WTC11 (cell line): ENCODE results near the gene IRAK4. TPM values are rescaled to one million over a fixed set of nuclear protein-coding genes. Genes with fewer than 3 reads are reported as not detected.
A peak's percentile ranks its signal among the peaks of the same experiment; 100 is the strongest.

Source experiments
- ATAC-seq: fragments of 200-7000 bp; cut with Tn5 transposase; 2 replicates; pipeline ENCODE4 v1.10.0; 2021; ENCODE audit warnings: mild to moderate bottlenecking, moderate library complexity
- CTCF ChIA-PET: fragments of 300-600 bp; sonication (Branson Sonifier 250); formaldehyde crosslinking; loops from one replicate; lab custom pipeline; 2021; ENCODE audit warnings: antibody characterized with exemption; lab: Charles Lee
- POLR2A ChIA-PET: fragments of 350-600 bp; sonication (Branson Sonifier 250); formaldehyde crosslinking; loops from one replicate; lab custom pipeline; 2021; ENCODE audit warnings: antibody characterized with exemption; lab: Charles Lee
- DNase-seq: peaks from one replicate; pipeline ENCODE4 v3.0.0; 2021; ENCODE audit warnings: low spot score
- H3K27ac Mint-ChIP-seq: 2 replicates; pipeline ENCODE4 v1.8.0; 2021; ENCODE audit warnings: mixed read lengths
- H3K27me3 Mint-ChIP-seq: 2 replicates; pipeline ENCODE4 v1.8.0; 2021; ENCODE audit warnings: low read depth, mild to moderate bottlenecking, moderate library complexity, mixed read lengths
- H3K36me3 Mint-ChIP-seq: 2 replicates; pipeline ENCODE4 v1.8.0; 2021; ENCODE audit warnings: mixed read lengths
- H3K4me1 Mint-ChIP-seq: 2 replicates; pipeline ENCODE4 v1.8.0; 2022; ENCODE audit warnings: mixed read lengths
- H3K4me3 Mint-ChIP-seq: 2 replicates; pipeline ENCODE4 v1.8.0; 2021; ENCODE audit warnings: mild to moderate bottlenecking, moderate library complexity, mixed read lengths
- H3K9me3 Mint-ChIP-seq: 2 replicates; pipeline ENCODE4 v1.8.0; 2021; ENCODE audit warnings: mixed read lengths
- ATF3 ChIP-seq: sonication (generic); formaldehyde crosslinking; conservative IDR thresholded peaks from 2 replicates; pipeline ENCODE4 v1.8.1; 2022; ENCODE audit warnings: mild to moderate bottlenecking, missing genetic modification reagents
- CBFB ChIP-seq: sonication (generic); formaldehyde crosslinking; IDR thresholded peaks from 2 replicates; pipeline ENCODE4 v1.8.1; 2022; ENCODE audit warnings: mild to moderate bottlenecking, low read depth, missing genetic modification reagents
- EMX1 ChIP-seq: fragments of 250-450 bp; sonication (Bioruptor Pico); IDR thresholded peaks from 2 replicates; pipeline ENCODE4 v1.8.0; 2021; ENCODE audit warnings: mild to moderate bottlenecking
- GABPB1 ChIP-seq: sonication (generic); formaldehyde crosslinking; IDR thresholded peaks from 2 replicates; pipeline ENCODE4 v1.8.1; 2023; ENCODE audit warnings: mild to moderate bottlenecking, missing genetic modification reagents
- HMGXB4 ChIP-seq: sonication (generic); formaldehyde crosslinking; IDR thresholded peaks from 2 replicates; pipeline ENCODE4 v1.8.1; 2023; ENCODE audit warnings: mild to moderate bottlenecking, moderate library complexity, missing genetic modification reagents
- NFE2L1 ChIP-seq: sonication (generic); formaldehyde crosslinking; IDR thresholded peaks from 2 replicates; pipeline ENCODE4 v1.8.1; 2023; ENCODE audit warnings: missing genetic modification reagents
- RELA ChIP-seq: sonication (generic); formaldehyde crosslinking; IDR thresholded peaks from 2 replicates; pipeline ENCODE4 v1.8.1; 2022; ENCODE audit warnings: missing genetic modification reagents, mild to moderate bottlenecking, borderline replicate concordance
- SOX15 ChIP-seq: fragments of 250-450 bp; sonication (Bioruptor Pico); IDR thresholded peaks from 2 replicates; pipeline ENCODE4 v1.9.0; 2021; ENCODE audit warnings: mild to moderate bottlenecking
- USF1 ChIP-seq: sonication (generic); formaldehyde crosslinking; IDR thresholded peaks from 2 replicates; pipeline ENCODE4 v1.8.0; 2022; ENCODE audit warnings: mild to moderate bottlenecking, missing genetic modification reagents
- ZNF121 ChIP-seq: sonication (generic); formaldehyde crosslinking; IDR thresholded peaks from 2 replicates; pipeline ENCODE4 v1.8.0; 2023; ENCODE audit warnings: missing genetic modification reagents
- ZNF232 ChIP-seq: sonication (generic); formaldehyde crosslinking; IDR thresholded peaks from 2 replicates; pipeline ENCODE4 v1.8.0; 2022; ENCODE audit warnings: mild to moderate bottlenecking, missing genetic modification reagents
- ZNF263 ChIP-seq: sonication (generic); formaldehyde crosslinking; IDR thresholded peaks from 2 replicates; pipeline ENCODE4 v1.8.1; 2022; ENCODE audit warnings: low read depth, mild to moderate bottlenecking, moderate library complexity, missing genetic modification reagents
- ZNF396 ChIP-seq: fragments of 250-450 bp; sonication (Bioruptor Pico); IDR thresholded peaks from 2 replicates; pipeline ENCODE4 v1.8.0; 2021; ENCODE audit warnings: mild to moderate bottlenecking, moderate library complexity, borderline replicate concordance
- ZNF512 ChIP-seq: sonication (generic); formaldehyde crosslinking; IDR thresholded peaks from 2 replicates; pipeline ENCODE4 v1.8.1; 2022; ENCODE audit warnings: missing genetic modification reagents, borderline replicate concordance
- total RNA-seq: library from RNA; stranded (reverse); gene quantifications from 3 replicates; pipeline ENCODE4 v1.2.3, GENCODE V29; 2021
- TF ChIP-seq, protein P1 (sequence below): fragments of 200-600 bp; IDR thresholded peaks from 2 replicates; pipeline ENCODE4 v1.8.0; 2022; ENCODE audit warnings: antibody characterized with exemption
- TF ChIP-seq, protein P2 (sequence below): sonication (generic); formaldehyde crosslinking; IDR thresholded peaks from 2 replicates; pipeline ENCODE4 v1.8.0; 2023; ENCODE audit warnings: mild to moderate bottlenecking, missing genetic modification reagents
- TF ChIP-seq, protein P3 (sequence below): fragments of 250-450 bp; sonication (Bioruptor Pico); IDR thresholded peaks from 2 replicates; pipeline ENCODE4 v1.8.0; 2021; ENCODE audit warnings: mild to moderate bottlenecking

IRAK4 gene
- total RNA-seq, 1 experiment from 2014 or later: 6.5 TPM

DNA sequence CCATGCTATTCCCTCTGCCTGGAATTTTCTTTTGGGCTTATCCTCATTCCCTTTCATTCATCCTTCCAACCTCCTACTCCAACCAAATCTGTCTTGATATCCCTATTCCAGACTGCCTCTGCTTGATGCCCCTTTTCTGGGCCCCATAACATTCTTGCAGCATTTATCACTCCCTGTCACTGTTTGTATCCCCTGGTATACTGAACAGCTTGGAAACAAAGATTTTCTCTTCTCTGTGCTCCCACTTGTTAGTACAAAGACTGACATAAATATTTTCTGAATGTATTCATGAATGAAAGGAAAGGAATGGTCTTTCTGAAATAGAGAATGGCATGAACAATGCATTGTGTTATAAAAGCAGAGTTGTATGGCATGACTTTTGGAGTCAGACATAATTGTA lies 7.5 kb downstream of the IRAK4 start (continued):
- TF ChIP-seq ZNF121 (no peak), HMGXB4 (no peak), GABPB1 (CRISPR knock-in tag) (no peak), NFE2L1 (CRISPR knock-in tag) (no peak), USF1 (no peak), ATF3 (no peak), CBFB (CRISPR knock-in tag) (no peak), SOX15 (CRISPR knock-in tag) (no peak)

DNA sequence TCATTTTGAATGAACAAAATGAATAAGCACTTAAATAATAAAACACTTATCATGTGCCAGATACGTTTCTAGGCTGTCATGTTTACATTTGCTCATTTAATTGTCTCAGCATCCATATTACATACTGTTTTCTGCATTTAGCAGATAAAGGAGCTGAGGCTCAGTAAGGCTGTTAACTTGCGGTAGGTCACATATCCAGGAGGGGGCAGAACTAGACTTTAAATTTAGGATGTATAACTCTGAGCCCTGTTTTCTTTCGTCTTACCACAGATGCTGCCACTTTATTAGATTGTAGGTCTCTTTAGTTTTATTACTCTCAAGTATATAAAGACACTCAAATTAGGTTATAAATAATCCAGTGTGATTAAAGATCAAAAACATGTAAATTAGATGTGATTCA lies 17.7 kb downstream of the IRAK4 start:
- TF ChIP-seq, protein P1, sequence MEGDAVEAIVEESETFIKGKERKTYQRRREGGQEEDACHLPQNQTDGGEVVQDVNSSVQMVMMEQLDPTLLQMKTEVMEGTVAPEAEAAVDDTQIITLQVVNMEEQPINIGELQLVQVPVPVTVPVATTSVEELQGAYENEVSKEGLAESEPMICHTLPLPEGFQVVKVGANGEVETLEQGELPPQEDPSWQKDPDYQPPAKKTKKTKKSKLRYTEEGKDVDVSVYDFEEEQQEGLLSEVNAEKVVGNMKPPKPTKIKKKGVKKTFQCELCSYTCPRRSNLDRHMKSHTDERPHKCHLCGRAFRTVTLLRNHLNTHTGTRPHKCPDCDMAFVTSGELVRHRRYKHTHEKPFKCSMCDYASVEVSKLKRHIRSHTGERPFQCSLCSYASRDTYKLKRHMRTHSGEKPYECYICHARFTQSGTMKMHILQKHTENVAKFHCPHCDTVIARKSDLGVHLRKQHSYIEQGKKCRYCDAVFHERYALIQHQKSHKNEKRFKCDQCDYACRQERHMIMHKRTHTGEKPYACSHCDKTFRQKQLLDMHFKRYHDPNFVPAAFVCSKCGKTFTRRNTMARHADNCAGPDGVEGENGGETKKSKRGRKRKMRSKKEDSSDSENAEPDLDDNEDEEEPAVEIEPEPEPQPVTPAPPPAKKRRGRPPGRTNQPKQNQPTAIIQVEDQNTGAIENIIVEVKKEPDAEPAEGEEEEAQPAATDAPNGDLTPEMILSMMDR: peak; percentile 28; the same call in 1 of the 2 replicates
- TF ChIP-seq ZNF121 (no peak), ZNF232 (CRISPR knock-in tag) (no peak), ZNF512 (CRISPR knock-in tag) (no peak)
- DNase-seq (no peak), ATAC-seq (peak; percentile 84)
- Mint-ChIP-seq H3K27ac (no peak overlapping the region), H3K36me3 (peaks cover 5% of the 10 kb centered on the region), H3K4me1 (no peaks in the 10 kb centered on the region), H3K27me3 (no peaks in the 10 kb centered on the region), H3K9me3 (peaks cover 2% of the 10 kb centered on the region; the same call in 1 of the 2 replicates), H3K4me3 (no peak overlapping the region)
- CTCF ChIA-PET: interaction anchor here (0.6 to 3.6 kb wide), 6 partner anchors 8 to 106 kb away, joined by 3 to 64 read pairs (median 3); no protein-coding TSS in a partner anchor
- POLR2A ChIA-PET: no interaction called here

DNA sequence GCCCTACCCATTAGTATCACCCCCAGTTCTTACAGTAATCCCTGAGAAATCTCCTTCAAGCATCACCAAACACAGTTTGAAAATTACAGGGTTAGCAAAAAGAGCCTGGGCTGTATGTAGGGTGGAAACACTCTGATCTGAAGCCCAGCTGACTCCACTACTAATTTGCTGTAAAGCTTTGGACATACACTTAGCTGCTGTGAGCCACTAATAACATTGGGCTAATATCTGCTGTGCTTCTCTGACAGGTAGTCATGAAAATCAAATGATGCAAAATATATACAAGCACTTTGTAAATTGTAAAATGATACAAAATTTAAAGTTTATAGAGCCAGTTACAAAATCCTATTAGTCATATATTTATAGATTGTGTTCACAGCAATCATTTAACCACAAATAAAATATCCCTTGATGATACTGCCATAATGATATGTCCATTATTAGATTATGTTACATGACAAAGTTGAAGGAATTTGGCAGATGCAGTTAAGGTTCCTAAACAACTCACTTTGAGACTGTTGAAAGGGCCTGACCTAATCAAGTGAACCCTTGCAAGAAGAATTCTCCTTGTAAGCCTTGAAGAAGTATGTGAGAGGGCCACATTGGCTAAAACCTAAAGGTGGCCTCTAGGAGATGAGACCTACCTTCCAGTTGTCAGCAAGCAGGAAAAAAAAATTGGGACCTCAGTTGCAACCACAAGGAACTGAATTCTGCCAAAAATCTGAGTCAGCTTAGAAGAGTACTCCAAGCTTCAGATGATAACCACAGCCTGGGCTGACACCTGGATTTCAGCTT lies 28.3 kb downstream of the IRAK4 start:
- no peaks in the 10 kb centered on the region for H3K36me3 Mint-ChIP-seq
- TF ChIP-seq ZNF396 (CRISPR knock-in tag): no peak
- no peak for TF ChIP-seq RELA (CRISPR knock-in tag)
- TF ChIP-seq, protein P2, sequence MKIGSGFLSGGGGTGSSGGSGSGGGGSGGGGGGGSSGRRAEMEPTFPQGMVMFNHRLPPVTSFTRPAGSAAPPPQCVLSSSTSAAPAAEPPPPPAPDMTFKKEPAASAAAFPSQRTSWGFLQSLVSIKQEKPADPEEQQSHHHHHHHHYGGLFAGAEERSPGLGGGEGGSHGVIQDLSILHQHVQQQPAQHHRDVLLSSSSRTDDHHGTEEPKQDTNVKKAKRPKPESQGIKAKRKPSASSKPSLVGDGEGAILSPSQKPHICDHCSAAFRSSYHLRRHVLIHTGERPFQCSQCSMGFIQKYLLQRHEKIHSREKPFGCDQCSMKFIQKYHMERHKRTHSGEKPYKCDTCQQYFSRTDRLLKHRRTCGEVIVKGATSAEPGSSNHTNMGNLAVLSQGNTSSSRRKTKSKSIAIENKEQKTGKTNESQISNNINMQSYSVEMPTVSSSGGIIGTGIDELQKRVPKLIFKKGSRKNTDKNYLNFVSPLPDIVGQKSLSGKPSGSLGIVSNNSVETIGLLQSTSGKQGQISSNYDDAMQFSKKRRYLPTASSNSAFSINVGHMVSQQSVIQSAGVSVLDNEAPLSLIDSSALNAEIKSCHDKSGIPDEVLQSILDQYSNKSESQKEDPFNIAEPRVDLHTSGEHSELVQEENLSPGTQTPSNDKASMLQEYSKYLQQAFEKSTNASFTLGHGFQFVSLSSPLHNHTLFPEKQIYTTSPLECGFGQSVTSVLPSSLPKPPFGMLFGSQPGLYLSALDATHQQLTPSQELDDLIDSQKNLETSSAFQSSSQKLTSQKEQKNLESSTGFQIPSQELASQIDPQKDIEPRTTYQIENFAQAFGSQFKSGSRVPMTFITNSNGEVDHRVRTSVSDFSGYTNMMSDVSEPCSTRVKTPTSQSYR (CRISPR knock-in tag): no peak
- TF ChIP-seq ZNF263: no peak
- TF ChIP-seq, protein P3, sequence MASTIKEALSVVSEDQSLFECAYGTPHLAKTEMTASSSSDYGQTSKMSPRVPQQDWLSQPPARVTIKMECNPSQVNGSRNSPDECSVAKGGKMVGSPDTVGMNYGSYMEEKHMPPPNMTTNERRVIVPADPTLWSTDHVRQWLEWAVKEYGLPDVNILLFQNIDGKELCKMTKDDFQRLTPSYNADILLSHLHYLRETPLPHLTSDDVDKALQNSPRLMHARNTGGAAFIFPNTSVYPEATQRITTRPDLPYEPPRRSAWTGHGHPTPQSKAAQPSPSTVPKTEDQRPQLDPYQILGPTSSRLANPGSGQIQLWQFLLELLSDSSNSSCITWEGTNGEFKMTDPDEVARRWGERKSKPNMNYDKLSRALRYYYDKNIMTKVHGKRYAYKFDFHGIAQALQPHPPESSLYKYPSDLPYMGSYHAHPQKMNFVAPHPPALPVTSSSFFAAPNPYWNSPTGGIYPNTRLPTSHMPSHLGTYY (CRISPR knock-in tag): no peak
- TF ChIP-seq EMX1 (CRISPR knock-in tag): no peak
- TF ChIP-seq SOX15 (CRISPR knock-in tag): no peak
- DNase-seq: no peak
- H3K27ac Mint-ChIP-seq: no peak overlapping the region
- H3K4me3 Mint-ChIP-seq: no peak overlapping the region
- ATAC-seq: no peak
- CTCF ChIA-PET: no interaction called here
- no peaks in the 10 kb centered on the region for H3K4me1 Mint-ChIP-seq
- H3K27me3 Mint-ChIP-seq: no peaks in the 10 kb centered on the region
- H3K9me3 Mint-ChIP-seq: no peaks in the 10 kb centered on the region
- POLR2A ChIA-PET: no interaction called here
